ENCODE measurements around the gene TNPO3. TPM values are rescaled to one million over a fixed set of nuclear protein-coding genes. Genes with fewer than 3 reads are reported as not detected.
A peak's percentile ranks its signal among the peaks of the same experiment; 100 is the strongest.

TNPO3 gene
- total RNA-seq, 2 experiments from 2014 or later, result 17.1 to 18.7 TPM

DNA sequence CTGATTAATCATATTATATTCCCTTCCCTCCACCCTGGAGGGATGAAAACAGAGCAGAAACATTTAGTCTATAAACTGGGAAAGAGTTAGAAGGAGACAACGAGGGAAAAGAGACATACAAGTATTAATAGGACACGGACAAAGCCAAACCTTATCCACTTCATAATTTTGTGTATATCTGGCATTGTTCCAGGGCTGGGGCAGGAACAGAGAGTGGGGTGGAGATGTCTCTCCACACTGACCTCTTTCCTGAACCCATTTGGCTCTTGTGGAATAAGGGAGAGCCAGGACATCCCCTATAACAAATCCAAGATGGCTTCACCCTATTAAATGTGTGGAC lies 45.9 kb upstream of the TNPO3 start:
- ChIA-PET CTCF (interaction anchor here (1.0 kb wide), 1 partner anchor 10 kb away, joined by 3 read pairs; no protein-coding TSS in a partner anchor), POLR2A (no interaction called here)
- H3K27me3 ChIP-seq (ENCODE audit: control insufficient read depth in 1 of 2, insufficient read depth in 2 of 2, low read length in 2 of 2), result no peaks in the 10 kb centered on the region
- Mint-ChIP-seq H3K36me3 (ENCODE audit: low read depth) (no peaks in the 10 kb centered on the region), H3K4me3 (no peak overlapping the region), H3K4me1 (ENCODE audit: low read depth) (peaks cover 10% of the 10 kb centered on the region), H3K27me3 (no peaks in the 10 kb centered on the region), H3K9me3 (no peaks in the 10 kb centered on the region), H3K27ac (no peak overlapping the region)
- no peaks in the 10 kb centered on the region for H3K9me3 ChIP-seq (ENCODE audit: control insufficient read depth in 1 of 2, insufficient read depth in 1 of 2, low read length in 2 of 2)
- DNase-seq (no peak), ATAC-seq (ENCODE audit: poor library complexity) (no peak)
- peaks cover under 1% of the 10 kb centered on the region for H3K4me1 ChIP-seq (ENCODE audit: insufficient read depth, low read length)
- no peaks in the 10 kb centered on the region for H3K36me3 ChIP-seq (ENCODE audit: insufficient read depth, low read length)
- H3K27ac ChIP-seq (ENCODE audit: low read depth in 1 of 2, low read length in 2 of 2), result no peak overlapping the region
- TF ChIP-seq, protein P1, sequence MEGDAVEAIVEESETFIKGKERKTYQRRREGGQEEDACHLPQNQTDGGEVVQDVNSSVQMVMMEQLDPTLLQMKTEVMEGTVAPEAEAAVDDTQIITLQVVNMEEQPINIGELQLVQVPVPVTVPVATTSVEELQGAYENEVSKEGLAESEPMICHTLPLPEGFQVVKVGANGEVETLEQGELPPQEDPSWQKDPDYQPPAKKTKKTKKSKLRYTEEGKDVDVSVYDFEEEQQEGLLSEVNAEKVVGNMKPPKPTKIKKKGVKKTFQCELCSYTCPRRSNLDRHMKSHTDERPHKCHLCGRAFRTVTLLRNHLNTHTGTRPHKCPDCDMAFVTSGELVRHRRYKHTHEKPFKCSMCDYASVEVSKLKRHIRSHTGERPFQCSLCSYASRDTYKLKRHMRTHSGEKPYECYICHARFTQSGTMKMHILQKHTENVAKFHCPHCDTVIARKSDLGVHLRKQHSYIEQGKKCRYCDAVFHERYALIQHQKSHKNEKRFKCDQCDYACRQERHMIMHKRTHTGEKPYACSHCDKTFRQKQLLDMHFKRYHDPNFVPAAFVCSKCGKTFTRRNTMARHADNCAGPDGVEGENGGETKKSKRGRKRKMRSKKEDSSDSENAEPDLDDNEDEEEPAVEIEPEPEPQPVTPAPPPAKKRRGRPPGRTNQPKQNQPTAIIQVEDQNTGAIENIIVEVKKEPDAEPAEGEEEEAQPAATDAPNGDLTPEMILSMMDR (IDR thresholded peaks at IDR 0.05), result no peak
- H3K4me3 ChIP-seq (ENCODE audit: low read length), result no peak overlapping the region
- intact Hi-C loops (cut with DNase I, micrococcal nuclease), result loop anchor here in 1 of 2 experiments (5.0 kb wide), 1 partner anchor 718 kb away; no protein-coding TSS in a partner anchor

DNA sequence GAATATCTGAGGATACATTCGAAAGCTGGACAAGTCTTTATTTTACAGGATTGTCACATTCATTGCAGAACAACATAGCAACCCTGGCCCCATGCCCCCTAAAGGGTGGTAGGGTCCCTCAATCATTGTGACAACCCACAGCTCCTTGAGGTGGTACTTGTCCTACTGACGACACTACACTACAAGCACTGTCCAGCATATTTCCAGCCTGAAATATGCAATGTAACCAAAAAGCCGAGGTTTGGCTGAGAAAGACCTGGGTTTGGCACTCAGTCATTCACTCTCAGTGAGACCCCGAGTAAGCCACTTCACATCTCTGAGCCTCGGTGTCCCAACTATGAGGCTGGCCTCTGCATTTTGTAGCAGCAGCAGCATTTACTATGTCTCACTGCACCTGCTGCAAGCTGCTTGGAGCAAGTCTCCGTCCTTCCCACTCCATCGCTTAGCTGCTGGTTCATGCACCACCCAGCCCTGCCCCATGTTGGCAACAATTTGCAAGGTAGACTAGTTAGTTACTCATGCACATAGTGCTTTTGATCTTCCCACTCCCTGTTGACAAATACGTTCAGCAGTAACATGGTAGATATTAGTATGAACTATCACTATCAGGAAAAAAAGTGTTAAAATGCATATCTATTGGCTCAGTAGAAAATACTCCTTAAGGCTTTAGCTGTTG lies 43.6 kb upstream of the TNPO3 start:
- H3K4me3 ChIP-seq (ENCODE audit: low read length), result no peak overlapping the region
- ChIA-PET POLR2A (interaction anchor here (0.5 kb wide), 1 partner anchor 271 kb away, joined by 4 read pairs; no protein-coding TSS in a partner anchor), CTCF (no interaction called here)
- H3K36me3 ChIP-seq (ENCODE audit: insufficient read depth, low read length), result no peaks in the 10 kb centered on the region
- no peaks in the 10 kb centered on the region for H3K36me3 Mint-ChIP-seq (ENCODE audit: low read depth)
- no peak overlapping the region for H3K4me3 Mint-ChIP-seq
- TF ChIP-seq, protein P1 (IDR thresholded peaks at IDR 0.05), result no peak
- no peak overlapping the region for H3K27ac ChIP-seq (ENCODE audit: low read depth in 1 of 2, low read length in 2 of 2)
- H3K4me1 Mint-ChIP-seq (ENCODE audit: low read depth), result peaks cover 23% of the 10 kb centered on the region
- no peaks in the 10 kb centered on the region for H3K9me3 Mint-ChIP-seq
- peaks cover 14% of the 10 kb centered on the region for H3K4me1 ChIP-seq (ENCODE audit: insufficient read depth, low read length)
- ATAC-seq (ENCODE audit: poor library complexity) (no peak), DNase-seq (no peak)
- no peaks in the 10 kb centered on the region for H3K27me3 Mint-ChIP-seq
- H3K27ac Mint-ChIP-seq, result no peak overlapping the region
- no peaks in the 10 kb centered on the region for H3K27me3 ChIP-seq (ENCODE audit: control insufficient read depth in 1 of 2, insufficient read depth in 2 of 2, low read length in 2 of 2)
- intact Hi-C loops (cut with DNase I, micrococcal nuclease), result loop anchor here in 1 of 2 experiments (10.0 kb wide), 1 partner anchor 84 kb away; no protein-coding TSS in a partner anchor
- H3K9me3 ChIP-seq (ENCODE audit: control insufficient read depth in 1 of 2, insufficient read depth in 1 of 2, low read length in 2 of 2), result no peaks in the 10 kb centered on the region

DNA sequence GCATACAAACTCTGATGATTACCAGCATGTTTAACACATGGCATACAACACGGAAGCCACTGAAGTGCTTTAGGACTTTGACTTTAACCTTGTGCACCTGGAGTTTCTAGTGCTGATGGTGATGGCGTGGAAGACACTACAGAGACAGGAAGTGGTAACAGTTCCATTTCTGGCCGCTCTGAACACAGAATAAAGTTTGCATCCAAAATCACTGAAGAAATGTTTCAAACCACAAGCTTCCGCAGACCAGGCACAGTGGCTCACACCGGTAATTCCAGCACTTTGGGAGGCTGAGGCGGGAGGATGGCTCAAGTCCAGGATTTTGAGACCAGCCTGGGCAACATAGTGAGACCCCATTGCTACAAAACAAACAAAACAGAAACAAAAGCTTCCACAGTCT lies 40.3 kb upstream of the TNPO3 start:
- Histone ChIP-seq H3K27ac (ENCODE audit: low read depth in 1 of 2, low read length in 2 of 2) (peak overlapping the region in 1 of 2 donors; percentile 22), H3K36me3 (ENCODE audit: insufficient read depth, low read length) (no peaks in the 10 kb centered on the region), H3K9me3 (ENCODE audit: control insufficient read depth in 1 of 2, insufficient read depth in 1 of 2, low read length in 2 of 2) (no peaks in the 10 kb centered on the region), H3K4me1 (ENCODE audit: insufficient read depth, low read length) (peaks cover 20% of the 10 kb centered on the region), H3K4me3 (ENCODE audit: low read length) (no peak overlapping the region), H3K27me3 (ENCODE audit: control insufficient read depth in 1 of 2, insufficient read depth in 2 of 2, low read length in 2 of 2) (no peaks in the 10 kb centered on the region)
- ChIA-PET POLR2A (interaction anchor here (0.7 to 1.4 kb wide), 3 partner anchors 41 to 82 kb away, joined by 3 to 4 read pairs (median 3); no protein-coding TSS in a partner anchor), CTCF (no interaction called here)
- peak in 10 of 14 experiments; percentile 0 to 63 (median 23) for DNase-seq
- no peaks in the 10 kb centered on the region for H3K9me3 Mint-ChIP-seq
- peaks cover 31% of the 10 kb centered on the region for H3K4me1 Mint-ChIP-seq (ENCODE audit: low read depth)
- H3K27ac Mint-ChIP-seq, result peak overlapping the region; percentile 60
- intact Hi-C loops (cut with DNase I, micrococcal nuclease), result loop anchor here in 1 of 2 experiments (10.0 kb wide), 1 partner anchor 80 kb away; no protein-coding TSS in a partner anchor
- no peaks in the 10 kb centered on the region for H3K27me3 Mint-ChIP-seq
- no peak overlapping the region for H3K4me3 Mint-ChIP-seq
- TF ChIP-seq, protein P1 (IDR thresholded peaks at IDR 0.05), result no peak
- peak; percentile 92 for ATAC-seq (ENCODE audit: poor library complexity)
- no peaks in the 10 kb centered on the region for H3K36me3 Mint-ChIP-seq (ENCODE audit: low read depth)

Measured in CD4-positive, alpha-beta T cell (primary cell).